GM19455 (cell line): ENCODE measurements around the gene SPDYE2B.
"Not testable (repeated sequence)": the region's sequence is repeated elsewhere in the genome, so short reads cannot be mapped to it uniquely, and the experiment has no call there.

ENCODE experiments used
- ATAC-seq: cut with Tn5 transposase; IDR thresholded peaks from one replicate; pipeline ENCODE4 v1.9.1; 2021; ENCODE audit not compliant: unreplicated experiment

The SPDYE2B gene, protein sequence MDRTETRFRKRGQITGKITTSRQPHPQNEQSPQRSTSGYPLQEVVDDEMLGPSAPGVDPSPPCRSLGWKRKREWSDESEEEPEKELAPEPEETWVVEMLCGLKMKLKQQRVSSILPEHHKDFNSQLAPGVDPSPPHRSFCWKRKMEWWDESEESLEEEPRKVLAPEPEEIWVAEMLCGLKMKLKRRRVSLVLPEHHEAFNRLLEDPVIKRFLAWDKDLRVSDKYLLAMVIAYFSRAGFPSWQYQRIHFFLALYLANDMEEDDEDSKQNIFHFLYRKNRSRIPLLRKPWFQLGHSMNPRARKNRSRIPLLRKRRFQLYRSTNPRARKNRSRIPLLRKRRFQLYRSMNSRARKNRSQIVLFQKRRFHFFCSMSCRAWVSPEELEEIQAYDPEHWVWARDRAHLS

DNA sequence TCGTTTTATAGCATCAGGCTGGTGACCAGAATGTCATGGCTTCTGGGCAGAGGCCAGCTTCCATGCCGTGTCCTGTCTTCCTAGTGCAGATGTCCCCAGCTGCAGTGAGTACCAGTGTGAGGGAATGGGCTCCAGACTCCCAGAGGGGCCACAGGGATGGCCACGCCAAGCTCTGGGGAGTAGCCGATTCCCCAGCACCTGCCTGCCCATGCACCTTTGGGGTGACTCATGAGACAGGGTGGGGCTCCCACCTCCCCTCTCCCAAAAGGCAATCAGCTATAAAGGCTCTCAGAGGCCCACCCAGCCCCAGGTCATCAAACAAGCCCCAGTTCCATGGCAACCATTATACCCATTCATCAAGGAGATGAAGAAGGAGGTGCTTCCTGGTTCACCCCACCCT lies at the start of gene SPDYE2B:
SPDYE2B (plus strand) TSS at position 396 of the 400 bp plus-strand sequence. CDS start 2,030 bp downstream, outside the sequence.
- ATAC-seq = not testable (repeated sequence)

DNA sequence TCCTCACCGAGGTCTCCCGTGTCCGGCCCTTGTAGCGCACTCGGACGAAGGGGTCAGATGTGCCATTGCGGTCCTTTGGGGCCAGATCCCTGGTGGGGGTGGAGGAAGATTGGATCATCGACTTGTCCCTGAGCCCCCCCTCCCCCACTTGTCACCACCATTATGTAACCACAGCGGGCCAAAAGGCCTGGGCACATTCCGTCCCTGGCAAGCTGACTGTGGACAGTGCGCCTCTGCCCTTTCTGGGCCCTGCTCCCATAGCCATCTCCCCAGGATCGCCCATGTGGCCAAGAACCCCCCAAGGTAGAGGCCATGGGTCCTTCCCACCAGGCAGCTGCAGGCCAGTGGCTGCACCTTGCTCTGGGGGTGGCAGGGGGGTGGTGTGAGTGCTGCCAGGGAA lies 47.8 kb upstream of the SPDYE2B start:
- ATAC-seq = not testable (repeated sequence)

DNA sequence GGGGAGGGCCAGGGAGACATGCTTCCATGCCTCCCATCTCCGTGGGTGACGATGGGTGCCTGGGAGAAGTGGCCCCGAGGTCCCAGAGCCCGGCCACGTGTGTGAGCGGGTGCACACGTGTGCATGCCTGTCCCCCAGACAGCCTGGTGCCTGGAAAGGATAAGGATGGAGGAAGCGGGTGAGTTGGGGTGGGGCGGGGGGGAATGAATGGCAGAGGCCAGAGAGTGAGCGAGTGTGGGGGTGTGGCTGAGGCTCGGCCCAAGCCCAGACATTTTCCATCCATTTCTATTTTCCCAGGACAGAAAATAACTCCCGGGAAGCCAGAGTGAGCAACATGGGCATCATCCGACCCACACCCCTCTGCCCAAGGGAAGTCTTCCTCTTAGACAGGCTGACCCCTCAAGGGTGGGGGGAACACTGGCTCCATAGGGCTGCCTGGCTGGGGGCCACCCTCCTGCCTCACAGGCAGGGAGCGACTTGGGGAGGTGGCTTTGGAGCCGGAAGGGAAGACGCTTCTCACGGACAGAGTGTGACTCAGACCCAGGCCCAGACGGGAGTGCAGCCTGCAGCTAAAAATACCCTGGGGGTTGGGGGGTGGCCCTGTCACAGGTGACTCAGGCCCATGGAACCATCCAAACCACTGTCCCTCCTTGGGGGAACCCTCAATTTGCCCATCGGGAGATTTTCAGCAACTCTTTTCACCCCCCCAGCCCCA lies 45.5 kb upstream of the SPDYE2B start:
- ATAC-seq = not testable (repeated sequence)

DNA sequence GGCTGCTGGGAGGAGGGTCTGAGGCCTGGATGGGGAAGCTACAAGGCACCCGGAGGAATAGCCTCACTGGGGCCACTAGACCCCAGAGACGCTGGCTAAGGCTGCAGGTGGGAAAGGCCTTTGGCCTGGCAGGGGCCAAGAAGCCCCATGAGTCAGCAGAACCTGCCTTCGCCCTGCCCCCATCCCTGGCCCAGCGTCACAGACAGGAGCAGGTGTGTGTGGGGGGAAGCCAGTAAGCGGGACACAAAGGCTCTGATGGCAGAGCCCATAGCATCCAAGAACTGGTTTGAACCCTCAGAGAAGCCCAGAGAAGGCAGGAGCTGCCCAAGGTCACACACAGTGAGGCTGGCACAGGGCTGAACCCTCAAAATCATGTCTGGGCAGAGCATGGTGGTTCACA lies 43.3 kb upstream of the SPDYE2B start:
- not testable (repeated sequence) for ATAC-seq

DNA sequence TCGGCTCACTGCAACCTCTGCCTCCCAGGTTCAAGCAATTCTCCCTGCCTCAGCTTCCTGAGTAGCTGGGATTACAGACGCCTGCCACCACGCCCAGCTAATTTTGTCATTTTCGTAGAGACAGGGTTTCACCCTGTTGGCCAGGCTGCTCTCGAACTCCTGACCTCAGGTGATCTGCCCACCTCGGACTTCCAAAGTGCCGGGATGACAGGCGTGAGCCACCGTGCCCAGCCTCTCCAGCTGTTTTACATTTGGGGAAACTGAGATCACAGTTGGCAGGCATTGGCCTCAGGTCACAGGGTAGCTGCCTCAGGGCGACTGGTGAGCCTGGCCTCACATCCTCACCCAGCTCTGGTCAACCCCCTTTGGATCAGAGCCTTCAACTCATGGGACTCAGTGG lies 40.4 kb upstream of the SPDYE2B start:
- ATAC-seq = not testable (repeated sequence)

DNA sequence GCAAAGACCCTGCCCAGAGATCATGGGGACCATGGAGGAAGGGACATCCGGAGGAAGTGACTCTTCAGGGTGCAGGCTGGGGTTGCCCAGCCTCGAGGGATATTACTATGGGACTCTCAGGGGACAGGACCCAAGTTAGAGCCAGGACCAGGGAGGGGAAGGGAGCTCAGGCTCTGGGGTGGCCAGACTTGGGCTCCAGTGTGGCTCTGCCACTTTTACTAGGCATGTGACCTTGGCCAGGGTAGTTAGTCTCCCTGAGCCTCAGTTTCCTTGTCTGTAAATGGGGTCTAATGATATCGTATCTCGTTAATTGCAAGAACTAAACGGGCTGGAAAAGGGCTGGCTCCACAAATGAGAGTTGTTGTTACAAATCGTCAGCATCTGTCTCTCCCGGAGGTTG lies 39.7 kb upstream of the SPDYE2B start:
- not testable (repeated sequence) for ATAC-seq

DNA sequence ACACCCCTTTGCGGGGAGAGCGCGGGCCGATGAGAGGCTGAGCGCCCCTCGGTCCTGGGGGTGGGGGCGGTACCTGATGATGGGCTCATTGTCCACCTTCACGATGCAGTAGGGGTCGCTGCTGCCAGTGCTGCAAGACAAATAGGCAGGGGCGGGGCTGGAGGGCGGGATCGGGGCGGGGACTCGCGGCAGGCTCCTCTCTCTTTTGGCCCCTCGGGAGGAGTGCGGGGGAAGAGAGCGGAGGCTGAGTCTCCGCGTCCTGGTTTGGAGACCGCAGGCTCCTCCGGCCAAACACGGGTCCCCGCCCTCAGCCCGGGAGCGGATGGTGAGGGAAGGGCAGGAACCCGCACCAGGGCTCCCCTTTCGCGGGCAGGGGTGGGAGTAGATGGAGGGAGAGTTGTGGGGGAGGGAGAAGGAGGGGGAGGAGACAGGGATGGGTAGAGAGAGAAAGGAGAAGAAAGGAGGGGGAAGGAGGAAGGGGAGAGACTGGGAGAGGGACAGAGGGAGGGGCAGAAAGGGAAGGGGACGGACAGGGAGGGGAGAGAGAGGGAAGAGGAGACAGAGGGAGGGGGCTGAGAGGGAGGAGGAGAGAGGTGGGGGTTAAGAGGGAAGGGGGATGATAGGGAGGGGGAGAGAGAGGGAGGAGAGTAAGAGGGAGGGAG lies 39.0 kb upstream of the SPDYE2B start:
- ATAC-seq = not testable (repeated sequence)

DNA sequence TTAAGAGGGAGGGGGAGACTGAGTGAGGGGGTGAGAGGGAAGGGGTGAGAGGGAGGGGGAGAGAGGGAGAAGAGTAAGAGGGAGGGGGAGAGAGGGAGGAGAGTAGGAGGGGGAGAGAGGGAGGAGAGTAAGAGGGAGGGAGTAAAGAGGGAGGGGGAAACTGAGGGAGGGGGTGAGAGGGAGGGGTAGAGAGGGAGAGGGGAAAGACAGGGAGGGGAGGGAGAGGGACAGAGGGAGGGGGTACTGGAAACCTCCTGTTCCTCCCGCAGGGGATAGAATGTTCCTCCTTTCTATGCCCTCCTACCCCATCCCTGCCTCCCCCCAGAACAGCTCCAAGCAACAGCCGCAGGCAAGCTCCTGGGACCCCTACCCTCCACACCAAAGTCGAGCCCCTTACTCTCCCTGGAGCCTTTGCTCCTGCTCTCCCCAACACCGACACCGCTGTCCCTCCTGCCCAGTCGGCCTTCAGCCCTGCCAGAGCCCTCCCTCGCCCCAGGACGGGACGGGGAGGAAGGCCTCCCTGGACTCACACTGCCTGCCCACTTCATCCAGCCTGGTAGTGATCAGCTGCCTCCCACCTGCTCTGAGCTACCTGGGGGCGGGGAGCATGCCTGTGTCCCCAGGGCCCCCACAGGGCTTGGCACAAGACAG lies 38.3 kb upstream of the SPDYE2B start:
- not testable (repeated sequence) for ATAC-seq

DNA sequence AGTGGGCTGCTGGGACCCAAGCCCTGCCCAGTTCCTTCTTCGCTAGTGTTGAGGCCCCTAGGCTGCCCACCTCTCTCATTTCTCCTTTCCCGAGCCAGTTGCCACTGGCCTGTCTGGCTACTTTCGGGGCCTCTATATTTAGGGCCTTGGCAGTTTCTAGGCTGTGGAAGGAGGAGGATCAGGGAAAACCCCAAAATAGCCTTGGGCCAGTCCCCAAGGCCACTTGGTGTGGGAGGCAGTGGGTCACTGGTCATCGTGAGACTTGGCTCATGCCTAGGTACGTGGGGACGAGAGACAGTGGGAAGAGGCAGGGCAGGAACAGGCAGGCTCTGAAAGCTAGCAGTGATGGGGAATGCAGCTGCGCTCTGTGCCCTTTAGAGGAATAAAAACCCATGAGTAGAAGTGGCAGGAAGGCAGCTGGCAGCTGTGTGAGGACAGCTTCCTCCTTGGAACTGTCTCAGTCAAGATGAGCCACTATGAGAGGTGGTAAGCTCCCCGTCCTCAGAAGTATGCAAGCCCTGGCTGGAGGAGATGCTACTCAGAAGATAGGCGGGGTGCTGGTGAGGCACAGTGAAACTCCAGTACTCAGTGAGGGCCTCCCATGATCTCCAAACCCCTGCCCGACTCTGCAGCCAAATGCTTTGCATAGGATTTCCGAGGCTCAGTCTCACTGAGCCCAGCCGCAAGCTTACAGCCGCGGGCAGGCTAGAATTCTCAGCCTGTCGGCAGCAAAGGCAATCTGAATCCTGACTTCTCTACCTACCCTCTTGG lies 36.4 kb upstream of the SPDYE2B start:
- peak; percentile 75 for ATAC-seq

DNA sequence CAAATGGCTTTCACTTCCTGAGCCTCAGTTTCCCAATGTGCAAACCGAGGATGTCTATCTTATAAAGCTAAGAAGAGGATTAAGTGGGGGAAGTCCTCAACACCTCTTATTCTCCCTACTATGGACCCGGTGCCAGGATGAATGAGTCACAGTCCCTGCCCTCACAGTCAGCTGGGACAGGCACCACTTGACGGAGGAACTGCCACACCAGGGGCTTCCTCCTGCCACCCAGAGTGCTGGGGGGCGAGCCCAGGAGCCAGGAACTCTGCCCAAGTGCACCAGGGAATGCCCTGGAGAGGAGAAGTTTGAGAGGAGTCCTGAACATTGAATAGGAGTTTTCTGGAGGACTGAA lies 35.8 kb upstream of the SPDYE2B start:
- ATAC-seq = not testable (repeated sequence)

DNA sequence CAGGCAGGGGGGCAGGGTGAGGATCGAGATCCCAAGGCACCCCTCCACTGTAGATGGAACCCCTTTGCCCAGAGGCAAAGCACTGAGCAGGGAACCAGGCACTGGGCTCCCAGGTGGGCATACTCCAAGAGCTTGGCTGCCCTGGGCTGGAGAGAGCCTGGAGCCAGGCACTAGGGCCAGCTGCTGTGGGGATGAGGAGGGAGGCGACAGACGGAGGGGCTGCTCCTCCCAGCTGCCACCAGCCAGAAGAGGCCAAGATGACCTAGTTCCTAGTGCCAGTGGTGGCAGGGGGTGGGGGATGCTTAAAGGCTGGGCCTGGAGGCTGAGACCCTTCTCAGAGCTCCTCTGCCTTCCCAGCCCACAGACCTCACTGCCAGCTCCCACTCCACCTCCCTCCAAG lies 35.2 kb upstream of the SPDYE2B start:
- ATAC-seq = not testable (repeated sequence)

DNA sequence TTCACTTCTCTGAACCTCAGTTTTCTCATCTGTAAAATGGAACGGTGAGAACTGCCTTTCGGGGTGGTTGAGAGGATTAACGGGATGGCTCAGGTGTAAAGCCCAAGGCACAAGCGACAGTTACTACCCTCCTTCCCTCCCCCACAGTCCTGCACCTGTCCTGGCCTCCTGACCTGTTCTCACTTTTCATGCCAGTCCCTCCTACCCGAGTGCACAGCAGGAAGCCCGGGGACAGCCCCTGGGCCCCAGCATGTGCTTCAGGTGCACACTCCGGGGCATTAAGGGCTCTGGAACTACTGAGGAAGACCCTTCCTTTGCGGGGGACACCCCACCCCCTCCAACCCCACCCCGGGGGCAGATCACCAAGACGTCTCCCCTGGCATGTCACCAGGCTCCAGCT lies 34.2 kb upstream of the SPDYE2B start:
- ATAC-seq = not testable (repeated sequence)

DNA sequence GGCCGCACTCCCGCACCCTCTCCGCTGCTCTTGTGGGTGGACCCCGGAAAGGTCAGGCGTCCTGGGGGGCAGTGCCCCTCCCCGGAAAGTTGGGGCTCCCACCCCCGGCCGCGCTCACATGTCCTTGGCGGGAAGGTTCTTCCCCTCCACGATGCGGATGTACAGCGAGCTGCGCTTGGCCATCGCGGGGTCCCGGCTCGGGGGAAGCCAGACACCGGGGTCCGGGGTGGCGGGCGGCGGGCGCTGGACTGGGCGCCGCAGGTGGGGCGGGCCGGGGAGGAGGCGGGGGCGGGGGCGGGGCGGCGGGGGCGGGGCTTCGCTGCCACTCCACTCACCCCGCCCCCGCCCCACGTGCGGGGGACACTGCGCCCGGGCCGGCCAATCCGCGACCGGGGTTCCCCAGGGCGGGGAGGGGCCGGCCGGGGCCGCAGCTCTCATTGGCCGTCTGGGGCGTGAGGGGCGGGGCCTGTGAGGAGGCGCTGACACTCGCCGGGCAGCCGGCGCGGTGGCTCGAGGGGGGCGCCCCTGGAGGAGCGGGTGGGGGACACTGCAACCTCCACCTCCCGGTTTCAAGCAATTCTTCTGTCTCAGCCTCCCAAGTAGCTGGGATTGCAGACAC lies 33.5 kb upstream of the SPDYE2B start, which contains the start of gene RASA4:
RASA4 (minus strand) TSS at position 250 of the 619 bp plus-strand sequence; CDS start at position 183, 67 bp downstream.
- ATAC-seq = peak; percentile 54

DNA sequence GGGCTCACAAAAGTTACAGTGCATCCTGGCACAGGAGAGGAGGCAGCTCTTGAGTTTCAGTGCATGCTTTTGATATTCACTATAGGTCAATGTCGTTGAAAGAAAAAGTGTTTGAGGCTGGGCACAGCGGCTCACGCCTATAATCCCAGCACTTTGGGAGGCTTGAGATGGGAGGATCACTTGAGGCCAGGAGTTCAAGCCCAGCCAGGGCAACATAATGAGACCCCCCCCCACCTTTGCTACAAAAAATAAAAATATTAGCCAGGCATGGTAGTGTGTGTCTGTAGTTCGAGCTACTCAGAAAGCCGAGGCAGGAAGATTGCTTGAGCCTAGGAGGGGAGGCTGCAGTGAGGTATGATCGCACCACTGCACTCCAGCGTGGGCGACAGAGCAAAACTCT lies 32.0 kb upstream of the SPDYE2B start:
- ATAC-seq = not testable (repeated sequence)

DNA sequence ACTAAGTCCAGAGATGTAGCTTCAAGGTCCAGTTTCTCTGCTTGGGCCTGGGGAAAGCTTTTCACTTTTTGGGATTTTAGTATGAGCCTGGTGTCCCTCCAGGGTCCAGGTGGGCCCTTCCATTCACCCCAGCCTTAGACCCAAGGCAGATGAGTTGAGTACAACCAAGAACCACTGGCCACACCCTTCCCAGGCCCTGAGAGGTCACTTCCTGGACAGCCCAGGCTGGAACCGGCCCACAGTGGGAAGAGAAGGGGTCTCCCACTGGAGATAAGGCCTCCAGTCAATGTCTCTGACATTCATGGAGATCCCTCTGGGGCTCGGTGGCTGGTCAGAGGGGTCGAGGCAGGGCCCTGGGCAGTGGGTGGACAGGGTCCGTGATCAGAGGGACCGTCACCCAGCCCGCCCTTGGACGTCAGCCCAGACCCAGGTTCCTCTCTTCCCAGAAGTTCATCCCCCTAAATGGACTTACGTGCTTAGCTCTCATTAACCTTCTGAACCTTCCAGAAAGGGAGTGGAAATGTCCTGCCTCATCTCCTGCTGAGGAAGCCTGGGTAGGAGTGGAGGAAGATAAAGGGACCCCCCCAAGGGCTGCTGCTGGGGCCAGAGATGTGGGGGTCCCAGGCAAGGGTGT lies 22.7 kb upstream of the SPDYE2B start:
- not testable (repeated sequence) for ATAC-seq

DNA sequence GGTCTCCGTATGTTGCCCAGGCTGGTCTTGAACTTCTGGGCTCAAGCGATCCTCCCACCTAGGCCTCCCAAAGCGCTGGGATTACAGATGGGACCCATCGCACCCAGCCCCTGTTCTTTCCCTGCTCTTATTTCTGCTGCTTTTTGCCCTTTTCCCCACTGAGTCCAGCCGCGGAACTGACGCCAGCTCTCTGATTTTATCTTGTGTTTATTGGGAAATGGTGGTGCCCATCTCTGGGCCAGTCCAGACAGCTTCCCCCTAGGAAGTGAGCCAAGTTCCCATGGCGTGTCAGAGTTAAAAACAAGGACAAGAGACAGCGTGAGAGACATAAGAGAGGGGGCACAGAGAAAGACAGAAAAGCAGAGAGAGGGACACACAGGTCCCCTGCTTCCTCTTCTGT lies 19.5 kb upstream of the SPDYE2B start:
- not testable (repeated sequence) for ATAC-seq

DNA sequence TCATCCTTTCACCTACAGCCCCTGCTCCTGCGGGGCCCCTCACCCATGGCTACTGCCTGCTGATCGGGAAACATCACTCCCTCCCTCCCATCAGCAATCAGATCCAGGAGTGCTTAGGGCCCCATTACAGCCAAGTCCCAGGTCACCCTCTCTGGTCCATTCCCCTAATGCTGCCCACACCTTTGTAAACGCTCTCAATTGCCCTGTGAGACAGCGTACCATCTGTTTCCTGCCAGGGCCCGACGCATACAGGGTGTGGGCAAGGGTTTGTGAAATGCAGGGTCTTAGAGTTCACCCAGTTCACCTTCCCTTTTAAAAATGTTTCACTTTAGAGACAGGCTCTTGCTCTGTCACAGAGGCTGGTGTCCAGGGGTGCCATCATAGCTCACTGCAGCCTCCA lies 15.8 kb upstream of the SPDYE2B start:
- not testable (repeated sequence) for ATAC-seq

DNA sequence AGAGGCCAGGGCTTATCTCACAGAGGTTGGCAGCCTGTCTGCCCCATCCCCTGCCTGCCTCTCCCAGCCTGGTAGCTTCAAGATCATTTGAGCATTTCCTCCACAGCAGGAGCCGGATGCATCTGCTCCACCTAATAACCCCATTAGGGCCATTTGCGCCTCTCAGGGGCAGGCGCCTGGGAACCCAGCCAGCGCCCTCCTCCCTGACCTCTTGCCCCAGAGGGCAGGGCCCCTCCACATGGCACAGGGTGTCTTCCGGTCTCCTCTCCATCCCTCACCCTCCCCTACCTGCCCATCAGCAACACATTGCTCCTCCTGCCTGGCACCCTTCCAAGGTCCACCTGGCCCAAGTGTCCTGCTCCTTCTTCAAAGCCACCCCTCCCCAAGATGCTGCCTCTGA lies 14.8 kb upstream of the SPDYE2B start:
- not testable (repeated sequence) for ATAC-seq

DNA sequence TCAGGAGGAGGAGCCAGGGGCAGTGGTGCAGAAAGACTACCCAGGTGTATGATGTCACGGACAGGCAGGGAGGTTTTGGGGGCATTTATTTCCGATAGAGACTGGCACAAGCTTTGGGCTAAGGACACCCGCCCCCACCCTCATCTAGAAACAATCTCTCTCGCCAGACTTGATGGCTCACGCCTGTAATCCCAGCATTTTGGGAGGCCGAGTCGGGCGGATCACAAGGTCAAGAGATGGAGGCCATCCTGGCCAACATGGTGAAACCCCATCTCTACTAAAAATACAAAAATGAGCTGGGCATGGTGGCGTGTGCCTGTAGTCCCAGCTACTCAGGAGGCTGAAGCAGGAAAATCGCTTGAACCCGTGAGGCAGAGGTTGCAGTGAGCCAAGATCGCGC lies 13.2 kb upstream of the SPDYE2B start:
- ATAC-seq = not testable (repeated sequence)
